ENCODE results near the gene CAMK4.

CAMK4 gene

DNA sequence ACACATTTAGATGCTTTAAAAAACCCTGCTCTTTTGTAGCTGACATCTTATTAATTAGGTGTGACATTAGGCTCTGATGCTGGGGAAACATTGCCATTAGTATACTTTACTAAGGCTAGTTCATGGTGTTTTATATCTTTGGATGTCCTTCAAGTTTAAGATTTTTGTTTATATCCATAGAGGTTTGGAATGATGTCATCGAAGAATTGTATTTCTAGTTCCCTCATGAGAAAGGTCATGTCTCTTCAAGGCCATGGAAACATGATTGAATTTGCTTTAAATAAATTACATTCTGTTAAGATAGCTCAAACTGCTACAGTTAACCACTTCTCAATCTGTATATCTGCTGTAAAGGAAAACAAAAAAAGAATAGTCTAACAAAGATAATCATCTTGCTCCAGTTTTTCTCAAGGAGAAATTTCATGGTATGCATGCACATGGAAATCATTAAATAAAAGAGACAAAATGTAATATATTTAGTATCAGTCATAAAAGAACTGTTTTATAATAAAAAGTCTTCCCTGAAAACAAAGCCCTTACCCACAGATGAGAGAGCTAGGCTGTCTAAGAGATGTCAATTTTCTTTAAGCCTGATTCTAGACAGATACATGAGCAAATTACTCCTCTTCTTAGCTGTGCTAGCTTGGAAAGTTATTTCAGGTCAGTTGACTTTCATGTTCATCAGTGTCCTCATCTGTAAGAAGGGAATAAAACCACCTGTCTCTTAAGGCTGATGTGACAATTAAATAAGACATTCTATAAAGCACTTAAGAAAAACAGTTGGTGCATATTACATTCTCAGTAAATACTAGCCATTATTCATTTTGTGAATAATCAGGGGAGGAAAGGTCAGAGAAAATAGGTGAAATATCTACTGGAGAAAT, 313.2 kb downstream of the CAMK4 start:
- no peak for DNase-seq (ENCODE audit: low spot score)
